HG03565 (cell line): ENCODE results near the gene DCC.

Experiments
- ATAC-seq: cut with Tn5 transposase; IDR thresholded peaks from one replicate; pipeline ENCODE4 v1.9.1; 2021; ENCODE audit warnings: mild to moderate bottlenecking, moderate library complexity; ENCODE audit not compliant: unreplicated experiment

The DCC gene

GRCh38 chr18:53148123-53148522 lies 808.1 kb downstream of the DCC start:
- ATAC-seq: no peak

- ATAC-seq: no peak
These were observed 812.5 kb downstream of the DCC start for GRCh38 chr18:53152476-53152875.

- ATAC-seq: no peak
These were observed 813.3 kb downstream of the DCC start for GRCh38 chr18:53153281-53153680.

- ATAC-seq: no peak
These were observed 813.8 kb downstream of the DCC start for GRCh38 chr18:53153800-53154199.

DNA sequence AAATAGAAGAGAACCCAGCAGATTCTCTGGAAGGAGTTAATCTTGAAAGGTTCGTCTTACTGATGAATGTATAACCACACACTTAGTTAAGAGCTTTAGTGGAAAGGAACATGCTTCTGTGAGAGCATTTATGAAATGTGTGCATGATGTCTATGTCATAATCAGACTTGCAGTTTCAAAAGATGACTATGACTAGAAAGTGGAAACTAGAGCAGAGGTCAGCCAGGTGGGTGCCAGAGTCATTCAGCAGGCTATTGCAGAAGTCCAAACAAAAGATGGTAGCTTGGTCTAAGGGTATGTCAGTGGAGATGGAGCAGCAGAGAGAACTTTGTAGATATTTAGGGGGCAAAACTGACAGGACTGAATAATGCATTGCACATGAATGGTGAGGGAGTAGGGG lies 825.8 kb downstream of the DCC start:
- no peak for ATAC-seq

GRCh38 chr18:53169346-53169745 lies 829.3 kb downstream of the DCC start:
- no peak for ATAC-seq

- ATAC-seq: no peak
These were observed 851.6 kb downstream of the DCC start for GRCh38 chr18:53191634-53192033.

DNA sequence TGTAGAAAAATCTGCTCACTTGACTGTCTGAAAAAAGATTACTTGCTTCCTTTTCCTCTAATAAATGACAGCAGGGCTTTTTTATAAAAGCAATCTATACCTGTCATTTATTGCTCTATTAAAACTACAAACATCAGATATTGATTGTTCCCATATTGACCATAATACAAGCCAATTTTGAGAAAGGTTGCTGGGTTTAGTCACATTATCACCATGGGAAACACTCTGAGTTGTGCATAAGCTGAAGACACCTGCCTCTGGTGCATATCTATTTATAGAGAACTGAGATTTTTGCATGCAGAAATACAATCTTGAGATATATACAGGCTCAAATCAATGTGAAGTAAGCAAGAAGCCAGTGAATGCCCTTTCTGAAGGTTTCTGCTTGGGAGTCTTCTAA lies 853.9 kb downstream of the DCC start:
- no peak for ATAC-seq

DNA sequence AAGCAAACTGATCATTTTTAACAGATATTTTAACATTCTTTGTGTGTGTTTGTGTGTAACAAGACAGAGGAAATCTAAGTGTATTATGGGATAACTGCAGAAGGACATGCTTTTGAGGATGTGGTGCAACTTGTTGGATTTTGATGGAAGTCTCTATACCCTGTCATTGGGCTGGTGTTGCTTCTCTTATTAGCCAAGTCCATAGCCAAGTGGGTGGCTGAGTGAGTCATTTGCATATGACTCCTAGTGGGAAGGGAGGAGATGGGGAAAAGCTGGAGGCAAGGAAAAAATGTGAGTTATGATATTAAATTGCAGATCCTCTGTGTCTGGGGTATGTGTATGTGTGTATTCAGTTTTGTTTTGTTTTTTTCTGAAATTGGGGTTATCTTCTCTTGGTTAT lies 879.9 kb downstream of the DCC start:
- no peak for ATAC-seq

GRCh38 chr18:53224128-53224778 lies 884.3 kb downstream of the DCC start:
- no peak for ATAC-seq

GRCh38 chr18:53225567-53226325 lies 885.7 kb downstream of the DCC start:
- ATAC-seq: no peak

GRCh38 chr18:53234610-53235009 lies 894.6 kb downstream of the DCC start:
- ATAC-seq: no peak

DNA sequence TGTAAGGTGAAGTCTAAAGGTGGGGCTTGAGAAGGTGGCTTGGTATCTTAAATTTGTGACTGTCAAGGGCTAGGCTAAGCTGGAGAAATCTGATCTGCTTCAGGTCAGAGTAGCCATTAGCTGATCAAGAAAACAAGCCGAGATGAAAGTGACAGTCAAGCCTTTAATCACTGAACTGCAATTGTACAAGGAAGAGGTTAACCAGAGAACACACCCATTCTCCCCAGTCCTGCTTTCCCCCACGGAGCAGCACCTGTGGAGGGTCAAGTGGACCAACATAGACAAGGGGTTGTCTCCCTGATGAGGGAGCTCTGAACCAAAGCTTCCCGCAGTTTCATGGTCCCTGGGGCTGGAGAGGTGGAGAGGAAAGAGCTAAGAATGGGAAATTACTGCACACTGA lies 901.2 kb downstream of the DCC start:
- no peak for ATAC-seq

DNA sequence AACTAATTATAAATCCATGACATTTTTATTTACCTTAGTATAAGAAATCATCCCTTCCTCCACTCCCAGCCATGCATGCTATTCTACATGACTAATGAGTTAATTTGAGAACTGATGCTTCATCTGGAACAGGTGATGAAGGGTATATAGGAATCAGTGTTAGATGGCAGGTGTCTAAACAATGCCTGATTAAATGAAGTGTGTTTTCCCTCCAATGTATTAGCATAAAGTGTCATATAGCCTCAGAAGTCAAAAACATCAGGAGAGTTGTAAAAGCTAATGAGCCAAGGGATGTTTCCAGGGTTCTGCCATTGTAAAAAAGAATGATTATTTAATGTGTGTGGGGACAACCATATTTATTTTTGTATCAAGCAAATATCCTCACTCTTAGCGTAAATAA lies 913.8 kb downstream of the DCC start:
- no peak for ATAC-seq

DNA sequence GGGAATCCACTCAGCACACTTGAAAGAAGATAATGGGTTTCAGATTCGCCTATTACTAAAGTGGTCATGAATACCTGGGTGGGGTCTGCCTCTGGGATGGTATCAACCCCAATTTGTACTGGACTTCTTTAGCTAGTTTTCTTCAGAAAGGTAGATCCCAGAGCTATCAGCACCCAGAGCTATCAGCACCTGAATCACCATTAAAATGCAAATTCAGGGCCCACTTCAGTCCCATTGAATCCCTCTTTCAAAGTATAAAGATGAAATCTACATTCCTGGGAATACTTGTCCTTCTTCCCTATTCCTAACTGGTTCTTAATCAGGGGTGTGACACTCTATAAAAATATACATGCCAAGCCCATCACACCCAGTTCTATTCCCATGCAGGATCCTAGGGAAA lies 914.3 kb downstream of the DCC start:
- ATAC-seq: no peak

- ATAC-seq: no peak
These were observed 921.2 kb downstream of the DCC start for GRCh38 chr18:53261241-53261640.

- ATAC-seq: no peak
These were observed 926.9 kb downstream of the DCC start for GRCh38 chr18:53266850-53267249.

GRCh38 chr18:53268455-53268854 lies 928.5 kb downstream of the DCC start:
- no peak for ATAC-seq

DNA sequence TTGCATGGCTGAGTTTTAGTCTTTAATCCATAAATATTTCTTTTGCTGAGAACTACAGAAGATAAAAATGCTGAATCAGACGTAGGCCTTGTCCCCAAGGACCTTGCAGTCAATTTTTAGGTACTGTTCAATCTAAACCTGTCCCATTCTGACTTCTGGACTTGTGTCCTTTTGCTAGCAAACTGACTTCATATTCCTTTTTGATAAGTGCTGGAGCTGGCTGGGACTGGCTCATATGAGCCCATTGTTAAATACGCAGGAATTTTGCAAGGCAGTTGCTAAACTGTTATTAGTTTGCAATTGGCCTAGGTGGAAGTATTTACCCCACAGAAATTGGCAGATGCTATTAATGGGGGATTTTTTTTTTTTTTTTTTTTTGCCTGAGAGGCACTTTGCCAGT lies 941.4 kb downstream of the DCC start:
- ATAC-seq: no peak

GRCh38 chr18:53283708-53284107 lies 943.7 kb downstream of the DCC start:
- ATAC-seq: no peak

DNA sequence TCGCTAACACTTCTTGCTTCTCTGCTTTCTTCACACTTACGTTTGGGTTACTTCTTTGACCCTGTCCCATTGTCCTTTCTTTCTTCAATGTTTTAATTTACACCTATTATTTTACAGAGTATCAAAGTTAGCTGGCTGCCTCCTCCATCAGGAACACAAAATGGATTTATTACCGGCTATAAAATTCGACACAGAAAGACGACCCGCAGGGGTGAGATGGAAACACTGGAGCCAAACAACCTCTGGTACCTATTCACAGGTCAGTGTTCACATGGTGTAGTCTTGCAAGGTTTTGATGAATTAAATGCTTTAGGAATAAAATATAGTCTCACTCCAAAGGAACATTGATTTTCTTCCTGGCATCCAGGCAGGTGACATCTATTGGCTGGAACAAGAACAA lies 965.5 kb downstream of the DCC start:
- no peak for ATAC-seq

DNA sequence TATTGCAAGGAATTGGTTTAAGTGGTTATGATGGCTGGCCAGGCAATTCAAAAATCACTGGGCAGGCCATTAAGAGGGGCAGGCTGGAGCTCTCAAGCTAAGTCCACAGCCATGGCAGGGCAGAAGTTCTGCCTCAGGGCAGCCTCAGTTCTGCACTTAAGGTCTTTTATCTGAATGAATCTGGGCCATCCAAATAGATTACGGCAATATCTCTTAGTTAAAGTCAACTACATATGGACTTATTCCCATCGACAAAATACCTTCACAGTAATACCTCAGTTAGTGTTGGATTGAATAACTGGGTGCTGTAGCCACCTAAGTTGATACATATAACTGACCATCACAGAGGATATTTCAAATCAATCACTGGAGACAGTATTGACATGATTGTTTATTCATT lies 979.6 kb downstream of the DCC start:
- no peak for ATAC-seq

GRCh38 chr18:53322163-53322562 lies 982.2 kb downstream of the DCC start:
- no peak for ATAC-seq
